HEK293 (cell line): ENCODE data around the gene TPO.

Experiments
- CTCF ChIA-PET: fragments of 350-600 bp; formaldehyde crosslinking; extraction: SDS; loops from one replicate; lab custom pipeline; 2021; ENCODE audit warnings: antibody characterized with exemption; lab: Yijun Ruan, JAX
- POLR2A ChIA-PET: fragments of 300-600 bp; formaldehyde crosslinking; extraction: SDS; loops from one replicate; lab custom pipeline; 2020; ENCODE audit warnings: antibody characterized with exemption, inconsistent platforms; lab: Yijun Ruan, JAX
- H3K27ac ChIP-seq: fragments of 200-500 bp; sonication (Bioruptor generic); 2 replicates; pipeline ENCODE4 v1.5.1; 2014; ENCODE audit warnings: low read depth, low read length, control low read depth, inconsistent platforms; ENCODE audit errors: extremely low read depth
- H3K36me3 ChIP-seq, 2 experiments: fragments of 200-500 bp in 1 of 2; sonication (Bioruptor generic) in 1 of 2; 1 replicate in 1 of 2; 2 replicates in 1 of 2; pipeline ENCODE4 v1.5.1; 2014 to 2017; ENCODE audit warnings: inconsistent platforms in 2 of 2, low read length in 2 of 2; ENCODE audit not compliant: control insufficient read depth in 2 of 2, insufficient read depth in 1 of 2
- H3K4me1 ChIP-seq: fragments of 200-500 bp; sonication (Bioruptor generic); 2 replicates; pipeline ENCODE4 v1.5.1; 2014; ENCODE audit warnings: mild to moderate bottlenecking, low read length, inconsistent platforms; ENCODE audit not compliant: control insufficient read depth, insufficient read depth
- H3K4me3 ChIP-seq: 2 replicates; pipeline ENCODE4 v1.5.1; 2011; ENCODE audit warnings: low read depth, mild to moderate bottlenecking, control low read depth, low read length, moderate library complexity
- H3K9me3 ChIP-seq: fragments of 200-500 bp; sonication (Bioruptor generic); 2 replicates; pipeline ENCODE4 v1.5.1; 2014; ENCODE audit warnings: low read depth, low read length, inconsistent platforms; ENCODE audit not compliant: control insufficient read depth, insufficient read depth
- EGR2 ChIP-seq: fragments of 450-650 bp; formaldehyde crosslinking; IDR thresholded peaks from 2 replicates; pipeline ENCODE4 v1.5.1; 2016; ENCODE audit warnings: low read depth, missing biosample characterization, missing genetic modification characterization
- HOXA7 ChIP-seq: sonication (generic); formaldehyde crosslinking; IDR thresholded peaks from 2 replicates; pipeline ENCODE4 v1.8.1; 2022; ENCODE audit warnings: missing genetic modification reagents, borderline replicate concordance
- IKZF3 ChIP-seq: fragments of 450-650 bp; IDR thresholded peaks from 2 replicates; pipeline ENCODE4 v1.5.0; 2018; ENCODE audit warnings: missing biosample characterization, mild to moderate bottlenecking, missing genetic modification characterization, moderate library complexity
- PRDM1 ChIP-seq: fragments of 450-650 bp; formaldehyde crosslinking; IDR thresholded peaks from 2 replicates; pipeline ENCODE4; 2016; ENCODE audit warnings: missing biosample characterization, missing genetic modification characterization
- REST ChIP-seq: fragments of 450-650 bp; formaldehyde crosslinking; IDR thresholded peaks from 2 replicates; pipeline ENCODE4 v1.5.1; 2016; ENCODE audit warnings: missing biosample characterization, missing genetic modification characterization
- SETDB1 ChIP-seq: IDR thresholded peaks from one replicate; pipeline ENCODE4 v1.6.1; 2017; ENCODE audit warnings: mild to moderate bottlenecking, low read length, moderate library complexity, mixed read lengths; ENCODE audit not compliant: insufficient read length
- ZBTB44 ChIP-seq: fragments of 450-650 bp; IDR thresholded peaks from 2 replicates; pipeline ENCODE4 v1.5.1; 2018; ENCODE audit warnings: missing biosample characterization, mild to moderate bottlenecking, missing genetic modification characterization
- ZIC2 ChIP-seq: fragments of 450-650 bp; formaldehyde crosslinking; IDR thresholded peaks from 2 replicates; pipeline ENCODE4 v1.5.1; 2016; ENCODE audit warnings: missing biosample characterization, missing genetic modification characterization
- ZNF112 ChIP-seq: fragments of 450-650 bp; formaldehyde crosslinking; IDR thresholded peaks from 2 replicates; pipeline ENCODE4 v1.5.0; 2017; ENCODE audit warnings: missing biosample characterization, missing genetic modification characterization
- ZNF16 ChIP-seq: fragments of 450-650 bp; formaldehyde crosslinking; IDR thresholded peaks from 2 replicates; pipeline ENCODE4 v1.5.1; 2016; ENCODE audit warnings: low read depth, missing biosample characterization, missing genetic modification characterization
- ZNF398 ChIP-seq: fragments of 450-650 bp; formaldehyde crosslinking; IDR thresholded peaks from 2 replicates; pipeline ENCODE4 v1.5.1; 2017; ENCODE audit warnings: missing biosample characterization, missing genetic modification characterization
- ZNF660 ChIP-seq: fragments of 450-650 bp; IDR thresholded peaks from 2 replicates; pipeline ENCODE4 v1.5.1; 2018; ENCODE audit warnings: missing biosample characterization, mild to moderate bottlenecking, missing genetic modification characterization
- ZNF701 ChIP-seq: fragments of 450-650 bp; formaldehyde crosslinking; IDR thresholded peaks from 2 replicates; pipeline ENCODE4 v1.5.1; 2016; ENCODE audit warnings: missing biosample characterization, missing genetic modification characterization
- ZNF785 ChIP-seq: fragments of 450-650 bp; formaldehyde crosslinking; IDR thresholded peaks from 2 replicates; pipeline ENCODE4 v1.5.1; 2016; ENCODE audit warnings: missing biosample characterization, missing genetic modification characterization
- ZNF791 ChIP-seq: fragments of 450-650 bp; formaldehyde crosslinking; IDR thresholded peaks from 2 replicates; pipeline ENCODE4 v1.5.1; 2016; ENCODE audit warnings: missing biosample characterization, missing genetic modification characterization
- ZNF837 ChIP-seq: fragments of 450-650 bp; formaldehyde crosslinking; IDR thresholded peaks from 2 replicates; pipeline ENCODE4 v1.5.1; 2016; ENCODE audit warnings: missing biosample characterization, missing genetic modification characterization
- ZSCAN23 ChIP-seq: fragments of 450-650 bp; formaldehyde crosslinking; IDR thresholded peaks from 2 replicates; pipeline ENCODE4 v1.5.1; 2016; ENCODE audit warnings: missing biosample characterization, missing genetic modification characterization
- TF ChIP-seq, protein P1 (sequence below): fragments of 450-650 bp; formaldehyde crosslinking; IDR thresholded peaks from 2 replicates; pipeline ENCODE4 v1.5.1; 2016; ENCODE audit warnings: missing biosample characterization, missing genetic modification characterization, borderline replicate concordance
- TF ChIP-seq, protein P2 (sequence below): fragments of 450-650 bp; formaldehyde crosslinking; IDR thresholded peaks from 2 replicates; pipeline ENCODE4 v1.5.1; 2016; ENCODE audit warnings: missing biosample characterization, missing genetic modification characterization

TPO gene

DNA sequence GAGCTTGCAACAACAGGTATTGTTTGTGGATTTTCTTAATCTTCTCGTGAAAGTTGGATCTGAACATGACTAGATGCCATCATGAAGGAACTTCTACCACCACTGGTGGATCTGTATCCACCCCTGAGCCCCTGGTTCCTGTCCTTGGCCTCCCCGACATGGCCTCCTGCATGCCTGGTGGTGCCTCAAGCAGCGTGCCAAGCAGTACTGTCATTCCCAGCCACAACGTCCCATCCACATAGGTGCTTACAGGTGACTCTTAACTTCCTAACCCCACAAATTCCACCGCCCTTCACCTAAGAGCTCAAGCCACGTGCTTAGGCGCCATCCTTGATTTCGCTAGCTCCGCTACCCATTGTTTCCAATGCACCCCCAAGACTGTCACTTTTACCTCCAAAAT, 23.1 kb downstream of the TPO start:
- POLR2A ChIA-PET, result no interaction called here
- Histone ChIP-seq H3K9me3 (no peaks in the 10 kb centered on the region), H3K27ac (no peak overlapping the region), H3K4me3 (no peak overlapping the region), H3K36me3 (no peaks in the 10 kb centered on the region), H3K4me1 (no peaks in the 10 kb centered on the region)
- TF ChIP-seq HOXA7 (CRISPR knock-in tag) (no peak), REST (tag by site-specific recombination) (no peak), EGR2 (tag by site-specific recombination) (no peak), SETDB1 (no peak), ZBTB44 (tag by site-specific recombination) (no peak), ZNF791 (tag by site-specific recombination) (no peak), ZNF398 (tag by site-specific recombination) (no peak), ZNF660 (tag by site-specific recombination) (no peak), ZSCAN23 (no peak), ZNF837 (tag by site-specific recombination) (no peak), PRDM1 (tag by site-specific recombination) (no peak), ZNF785 (tag by site-specific recombination) (no peak), ZIC2 (no peak), IKZF3 (tag by site-specific recombination) (no peak), ZNF701 (tag by site-specific recombination) (no peak), ZNF16 (tag by site-specific recombination) (no peak), ZNF112 (tag by site-specific recombination) (no peak)
- TF ChIP-seq, protein P1, sequence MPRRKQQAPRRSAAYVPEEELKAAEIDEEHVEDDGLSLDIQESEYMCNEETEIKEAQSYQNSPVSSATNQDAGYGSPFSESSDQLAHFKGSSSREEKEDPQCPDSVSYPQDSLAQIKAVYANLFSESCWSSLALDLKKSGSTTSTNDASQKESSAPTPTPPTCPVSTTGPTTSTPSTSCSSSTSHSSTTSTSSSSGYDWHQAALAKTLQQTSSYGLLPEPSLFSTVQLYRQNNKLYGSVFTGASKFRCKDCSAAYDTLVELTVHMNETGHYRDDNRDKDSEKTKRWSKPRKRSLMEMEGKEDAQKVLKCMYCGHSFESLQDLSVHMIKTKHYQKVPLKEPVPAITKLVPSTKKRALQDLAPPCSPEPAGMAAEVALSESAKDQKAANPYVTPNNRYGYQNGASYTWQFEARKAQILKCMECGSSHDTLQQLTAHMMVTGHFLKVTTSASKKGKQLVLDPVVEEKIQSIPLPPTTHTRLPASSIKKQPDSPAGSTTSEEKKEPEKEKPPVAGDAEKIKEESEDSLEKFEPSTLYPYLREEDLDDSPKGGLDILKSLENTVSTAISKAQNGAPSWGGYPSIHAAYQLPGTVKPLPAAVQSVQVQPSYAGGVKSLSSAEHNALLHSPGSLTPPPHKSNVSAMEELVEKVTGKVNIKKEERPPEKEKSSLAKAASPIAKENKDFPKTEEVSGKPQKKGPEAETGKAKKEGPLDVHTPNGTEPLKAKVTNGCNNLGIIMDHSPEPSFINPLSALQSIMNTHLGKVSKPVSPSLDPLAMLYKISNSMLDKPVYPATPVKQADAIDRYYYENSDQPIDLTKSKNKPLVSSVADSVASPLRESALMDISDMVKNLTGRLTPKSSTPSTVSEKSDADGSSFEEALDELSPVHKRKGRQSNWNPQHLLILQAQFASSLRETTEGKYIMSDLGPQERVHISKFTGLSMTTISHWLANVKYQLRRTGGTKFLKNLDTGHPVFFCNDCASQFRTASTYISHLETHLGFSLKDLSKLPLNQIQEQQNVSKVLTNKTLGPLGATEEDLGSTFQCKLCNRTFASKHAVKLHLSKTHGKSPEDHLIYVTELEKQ (tag by site-specific recombination), result no peak
- TF ChIP-seq, protein P2, sequence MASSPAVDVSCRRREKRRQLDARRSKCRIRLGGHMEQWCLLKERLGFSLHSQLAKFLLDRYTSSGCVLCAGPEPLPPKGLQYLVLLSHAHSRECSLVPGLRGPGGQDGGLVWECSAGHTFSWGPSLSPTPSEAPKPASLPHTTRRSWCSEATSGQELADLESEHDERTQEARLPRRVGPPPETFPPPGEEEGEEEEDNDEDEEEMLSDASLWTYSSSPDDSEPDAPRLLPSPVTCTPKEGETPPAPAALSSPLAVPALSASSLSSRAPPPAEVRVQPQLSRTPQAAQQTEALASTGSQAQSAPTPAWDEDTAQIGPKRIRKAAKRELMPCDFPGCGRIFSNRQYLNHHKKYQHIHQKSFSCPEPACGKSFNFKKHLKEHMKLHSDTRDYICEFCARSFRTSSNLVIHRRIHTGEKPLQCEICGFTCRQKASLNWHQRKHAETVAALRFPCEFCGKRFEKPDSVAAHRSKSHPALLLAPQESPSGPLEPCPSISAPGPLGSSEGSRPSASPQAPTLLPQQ, result no peak
- CTCF ChIA-PET, result no interaction called here
